H9 (cell line): ENCODE measurements around the gene DICER1. TPM values are rescaled to one million over a fixed set of nuclear protein-coding genes. Genes with fewer than 3 reads are reported as not detected.

Experiments
- DNase-seq: peaks from one replicate; pipeline ENCODE4 v3.0.0-alpha.2; 2017
- H2AFZ ChIP-seq: one replicate; pipeline ENCODE4 v1.6.1; 2013; ENCODE audit warnings: mild to moderate bottlenecking, low read length, control low read depth, moderate library complexity
- H2AK5ac ChIP-seq: 2 replicates; pipeline ENCODE4 v1.6.1; 2013; ENCODE audit warnings: low read length, control low read depth, mixed read lengths; ENCODE audit not compliant: insufficient read length
- H2BK120ac ChIP-seq: one replicate; pipeline ENCODE4 v1.6.1; 2013; ENCODE audit warnings: low read depth, mild to moderate bottlenecking, low read length, control low read depth, inconsistent platforms; ENCODE audit not compliant: poor library complexity, severe bottlenecking
- H2BK12ac ChIP-seq: 2 replicates; pipeline ENCODE4 v1.6.1; 2013; ENCODE audit warnings: low read length, control low read depth, mixed read lengths, low read depth; ENCODE audit not compliant: insufficient read length
- H2BK15ac ChIP-seq: 2 replicates; pipeline ENCODE4 v1.6.1; 2013; ENCODE audit warnings: low read depth, low read length, control low read depth
- H2BK20ac ChIP-seq: one replicate; pipeline ENCODE4 v1.6.1; 2013; ENCODE audit warnings: low read depth, mild to moderate bottlenecking, low read length, control low read depth, inconsistent platforms; ENCODE audit not compliant: poor library complexity, severe bottlenecking
- H2BK5ac ChIP-seq: 2 replicates; pipeline ENCODE4 v1.6.1; 2013; ENCODE audit warnings: low read length, control low read depth, mixed read lengths; ENCODE audit not compliant: insufficient read length
- H3K14ac ChIP-seq: 2 replicates; pipeline ENCODE4 v1.6.1; 2013; ENCODE audit warnings: low read length, control low read depth; ENCODE audit not compliant: insufficient read depth
- H3K18ac ChIP-seq: 2 replicates; pipeline ENCODE4 v1.6.1; 2013; ENCODE audit warnings: low read depth, mild to moderate bottlenecking, mixed read lengths, low read length, control low read depth; ENCODE audit not compliant: insufficient read length
- H3K23ac ChIP-seq: 2 replicates; pipeline ENCODE4 v1.6.1; 2013; ENCODE audit warnings: low read length, control low read depth, mixed read lengths, low read depth; ENCODE audit not compliant: insufficient read length
- H3K23me2 ChIP-seq: 2 replicates; pipeline ENCODE4 v1.6.1; 2013; ENCODE audit warnings: low read depth, mild to moderate bottlenecking, mixed read lengths, low read length, control low read depth; ENCODE audit not compliant: insufficient read length, poor library complexity, severe bottlenecking
- H3K27ac ChIP-seq: 2 replicates; pipeline ENCODE4 v1.5.1; 2013; ENCODE audit warnings: low read length, control low read depth, mixed read lengths, low read depth; ENCODE audit not compliant: insufficient read length
- H3K27me3 ChIP-seq: 2 replicates; pipeline ENCODE4 v1.6.1; 2013; ENCODE audit warnings: low read length, control low read depth, inconsistent platforms; ENCODE audit not compliant: insufficient read depth
- H3K4ac ChIP-seq: 2 replicates; pipeline ENCODE4 v1.6.1; 2013; ENCODE audit warnings: low read depth, mild to moderate bottlenecking, control low read depth, inconsistent platforms, low read length, moderate library complexity
- H3K4me1 ChIP-seq: 2 replicates; pipeline ENCODE4 v1.6.1; 2013; ENCODE audit warnings: low read length, control low read depth, inconsistent platforms; ENCODE audit not compliant: insufficient read depth
- H3K4me2 ChIP-seq: 2 replicates; pipeline ENCODE4 v1.6.1; 2013; ENCODE audit warnings: low read length, control low read depth, mixed read lengths; ENCODE audit not compliant: insufficient read length, insufficient read depth
- H3K56ac ChIP-seq: 2 replicates; pipeline ENCODE4 v1.6.1; 2013; ENCODE audit warnings: low read depth, mild to moderate bottlenecking, mixed read lengths, low read length, control low read depth; ENCODE audit not compliant: insufficient read length
- H3K79me1 ChIP-seq: 2 replicates; pipeline ENCODE4 v1.6.1; 2013; ENCODE audit warnings: low read depth, mild to moderate bottlenecking, moderate library complexity, low read length, control low read depth, inconsistent platforms; ENCODE audit not compliant: insufficient read depth, poor library complexity, severe bottlenecking
- H3K79me2 ChIP-seq: 2 replicates; pipeline ENCODE4 v1.6.1; 2013; ENCODE audit warnings: low read length, control low read depth, inconsistent platforms; ENCODE audit not compliant: insufficient read depth
- H3K9ac ChIP-seq: 2 replicates; pipeline ENCODE4 v1.6.1; 2013; ENCODE audit warnings: low read length, control low read depth, mixed read lengths; ENCODE audit not compliant: insufficient read length; ENCODE audit errors: extremely low read depth
- H3K9me3 ChIP-seq: one replicate; pipeline ENCODE4 v1.6.1; 2013; ENCODE audit warnings: low read depth, low read length, inconsistent platforms; ENCODE audit not compliant: control insufficient read depth
- H3T11ph ChIP-seq: one replicate; pipeline ENCODE4 v1.6.1; 2013; ENCODE audit warnings: mild to moderate bottlenecking, low read length, control low read depth, inconsistent platforms
- H4K20me1 ChIP-seq: one replicate; pipeline ENCODE4 v1.6.1; 2013; ENCODE audit not compliant: control insufficient read depth, insufficient read length, insufficient read depth
- H4K5ac ChIP-seq: 2 replicates; pipeline ENCODE4 v1.6.1; 2013; ENCODE audit warnings: low read depth, mild to moderate bottlenecking, mixed read lengths, low read length, control low read depth; ENCODE audit not compliant: insufficient read length
- H4K8ac ChIP-seq: replicated peaks from 2 replicates; pipeline ENCODE4 v1.6.1; 2013; ENCODE audit warnings: low read length, control low read depth, mixed read lengths, low read depth; ENCODE audit not compliant: insufficient read length
- H4K91ac ChIP-seq: 2 replicates; pipeline ENCODE4 v1.6.1; 2013; ENCODE audit warnings: low read depth, mild to moderate bottlenecking, moderate library complexity, mixed read lengths, low read length, control low read depth; ENCODE audit not compliant: insufficient read length
- H3K27ac Mint-ChIP-seq, 3 experiments: 2 replicates in 2 of 3; 3 replicates in 1 of 3; pipeline ENCODE4 v1.8.0; 2020 to 2021; ENCODE audit warnings: mixed read lengths in 3 of 3, mild to moderate bottlenecking in 1 of 3, moderate library complexity in 1 of 3
- H3K27me3 Mint-ChIP-seq: 2 replicates; pipeline ENCODE4 v1.8.0; 2021; ENCODE audit warnings: low read depth, mild to moderate bottlenecking, moderate library complexity, mixed read lengths
- H3K36me3 Mint-ChIP-seq, 3 experiments: 2 replicates in 2 of 3; 3 replicates in 1 of 3; pipeline ENCODE4 v1.8.0; 2020 to 2021; ENCODE audit warnings: low read depth in 3 of 3, mixed read lengths in 3 of 3; ENCODE audit not compliant: insufficient read depth in 1 of 3
- H3K4me1 Mint-ChIP-seq, 2 experiments: 2 replicates each; pipeline ENCODE4 v1.8.0; 2020; ENCODE audit warnings: mixed read lengths in 2 of 2
- H3K4me3 Mint-ChIP-seq, 2 experiments: 2 replicates in 1 of 2; 3 replicates in 1 of 2; pipeline ENCODE4 v1.8.0; 2020 to 2021; ENCODE audit warnings: mild to moderate bottlenecking in 2 of 2, mixed read lengths in 2 of 2, moderate library complexity in 1 of 2
- H3K9me3 Mint-ChIP-seq, 2 experiments: 2 replicates in 1 of 2; 3 replicates in 1 of 2; pipeline ENCODE4 v1.8.0; 2020; ENCODE audit warnings: mild to moderate bottlenecking in 2 of 2, mixed read lengths in 2 of 2, moderate library complexity in 1 of 2
- CTCF ChIP-seq: fragments of 200-600 bp; sonication (generic); conservative IDR thresholded peaks from 3 replicates; pipeline ENCODE4 v1.8.0; 2021; ENCODE audit warnings: antibody characterized with exemption, mild to moderate bottlenecking
- WGBS: extraction: QIAGEN DNeasy Blood & Tissue Kit; methylation state at CpG from one replicate; pipeline ENCODE4 v1.1.7; 2013; ENCODE audit warnings: missing lambda C conversion rate, low lambda C conversion rate, mixed read lengths; ENCODE audit not compliant: insufficient read length; ENCODE audit errors: extremely low coverage; 5-methylcytosine and 5-hydroxymethylcytosine counted together
- total RNA-seq: library from RNA; stranded (reverse); gene quantifications from 2 replicates; pipeline ENCODE4 v1.2.1, GENCODE V29; 2021

DICER1 gene
- total RNA-seq, 1 experiment from 2014 or later: 57.0 TPM

DNA sequence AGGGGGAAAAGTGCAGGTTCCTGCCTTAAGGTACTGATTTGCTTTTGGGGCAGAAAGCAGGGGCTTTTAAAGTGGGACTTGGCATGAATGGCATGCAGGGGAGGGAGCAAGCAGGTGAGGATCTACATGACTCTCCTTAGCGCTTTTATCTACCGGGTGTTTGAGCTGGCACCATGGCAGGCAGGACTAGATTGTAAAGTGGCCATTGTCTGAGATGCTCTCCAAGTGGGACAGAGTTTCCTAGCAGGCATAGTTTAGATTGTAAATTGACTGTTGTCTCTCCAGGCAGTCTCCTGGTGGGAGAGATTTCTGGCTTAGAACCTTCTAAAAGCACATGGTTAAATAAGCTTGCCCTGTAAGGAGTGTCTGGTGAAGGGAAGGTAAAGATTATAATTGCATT lies 5.3 kb upstream of the DICER1 start:
- H3K23ac ChIP-seq: no peak overlapping the region

More for the DNA sequence above, 5.3 kb upstream of the DICER1 start:
- Histone ChIP-seq H2BK120ac (no peak overlapping the region), H2AK5ac (no peak overlapping the region), H3K27ac (no peak overlapping the region), H3K4me1 (no peaks in the 10 kb centered on the region; the same call in 1 of the 2 replicates), H2AFZ (no peak overlapping the region), H3K18ac (no peak overlapping the region), H4K8ac (no peak overlapping the region), H3K14ac (no peak overlapping the region), H3K56ac (no peak overlapping the region), H3K27me3 (no peaks in the 10 kb centered on the region; the same call in 1 of the 2 replicates), H3K4me2 (no peak overlapping the region), H2BK5ac (no peak overlapping the region), H3T11ph (no peak overlapping the region), H2BK15ac (no peak overlapping the region), H3K23me2 (peaks cover 5% of the 10 kb centered on the region), H3K79me2 (no peaks in the 10 kb centered on the region), H3K9ac (no peak overlapping the region), H3K79me1 (no peaks in the 10 kb centered on the region), H3K9me3 (peaks cover 6% of the 10 kb centered on the region), H3K4ac (no peak overlapping the region), H4K20me1 (no peaks in the 10 kb centered on the region), H2BK12ac (no peak overlapping the region), H4K5ac (no peak overlapping the region), H4K91ac (no peak overlapping the region), H2BK20ac (no peak overlapping the region)
- WGBS: no CpG with 5 or more reads among the region's 2 CpGs
- DNase-seq: no peak
- H3K36me3 Mint-ChIP-seq: peaks cover 10 to 34% (median 10%) of the 10 kb centered on the region in 3 experiments; a peak in 6 of 7 replicates
- no peaks in the 10 kb centered on the region for H3K27me3 Mint-ChIP-seq
- peaks cover 17 to 21% of the 10 kb centered on the region in 2 experiments for H3K9me3 Mint-ChIP-seq
- peaks cover 26 to 36% of the 10 kb centered on the region in 2 experiments for H3K4me1 Mint-ChIP-seq
- H3K4me3 Mint-ChIP-seq: no peak overlapping the region
- peak overlapping the region in 1 of 3 experiments; percentile 29; a peak in 2 of 7 replicates for H3K27ac Mint-ChIP-seq
- TF ChIP-seq CTCF: no peak
